SU-DHL-6 (cell line): ENCODE measurements around the gene ZNF367.

ENCODE experiments used
- H2AFZ ChIP-seq: fragments of 200-600 bp; sonication (generic); 2 replicates; pipeline ENCODE4 v1.6.1; 2014; ENCODE audit warnings: low read depth, mild to moderate bottlenecking, moderate library complexity, mixed read lengths, antibody characterized with exemption, low read length; ENCODE audit not compliant: severe bottlenecking
- H3F3A ChIP-seq: fragments of 200-600 bp; shearing (Covaris generic); 2 replicates; pipeline ENCODE4 v1.6.0; 2016; ENCODE audit warnings: antibody characterized with exemption, mild to moderate bottlenecking; ENCODE audit not compliant: insufficient read depth
- H3K27ac ChIP-seq: fragments of 200-600 bp; sonication (generic); 2 replicates; pipeline ENCODE4 v1.5.1; 2016; ENCODE audit warnings: low read depth, mild to moderate bottlenecking, low read length, moderate library complexity, mixed read lengths
- H3K27me3 ChIP-seq: fragments of 200-600 bp; sonication (generic), shearing (Covaris generic); 2 replicates; pipeline ENCODE4 v1.6.0; 2014; ENCODE audit warnings: mild to moderate bottlenecking, low read length
- H3K36me3 ChIP-seq: fragments of 200-600 bp; sonication (generic); 2 replicates; pipeline ENCODE4 v1.6.1; 2014; ENCODE audit warnings: mild to moderate bottlenecking, low read length, mixed read lengths
- H3K4me2 ChIP-seq: fragments of 300-600, 200-600 bp; shearing (Covaris generic), sonication (generic); 2 replicates; pipeline ENCODE4 v1.6.0; 2014; ENCODE audit warnings: low read length, low read depth, mild to moderate bottlenecking; ENCODE audit not compliant: poor library complexity, severe bottlenecking
- H3K4me3 ChIP-seq: fragments of 200-600 bp; sonication (generic); 2 replicates; pipeline ENCODE4 v1.5.1; 2014; ENCODE audit warnings: antibody characterized with exemption, low read length, mild to moderate bottlenecking, mixed read lengths; ENCODE audit not compliant: insufficient read depth, poor library complexity, severe bottlenecking
- H3K79me2 ChIP-seq: fragments of 200-600 bp; sonication (generic); 2 replicates; pipeline ENCODE4 v1.6.1; 2014; ENCODE audit warnings: mild to moderate bottlenecking, low read length, moderate library complexity; ENCODE audit not compliant: insufficient read depth
- H3K9ac ChIP-seq: fragments of 200-600 bp; sonication (generic); 2 replicates; pipeline ENCODE4 v1.7.0; 2014; ENCODE audit warnings: mild to moderate bottlenecking, low read length
- H3K9me2 ChIP-seq: fragments of 200-600 bp; sonication (generic); replicated peaks from 2 replicates; pipeline ENCODE4 v1.6.1; 2014; ENCODE audit warnings: low read length; ENCODE audit not compliant: insufficient read depth
- H3K9me3 ChIP-seq: fragments of 200-600 bp; sonication (generic); 2 replicates; pipeline ENCODE4 v1.6.1; 2014; ENCODE audit warnings: low read length, mixed read lengths; ENCODE audit not compliant: insufficient read depth
- H4K20me1 ChIP-seq: fragments of 200-600 bp; sonication (generic); 2 replicates; pipeline ENCODE4 v1.6.1; 2014; ENCODE audit warnings: low read depth, mild to moderate bottlenecking, antibody characterized with exemption, low read length, moderate library complexity, mixed read lengths
- EZH2phosphoT487 ChIP-seq: fragments of 200-600 bp; sonication (generic), shearing (Covaris generic); conservative IDR thresholded peaks from 2 replicates; pipeline ENCODE4 v1.6.1; 2018; ENCODE audit warnings: mild to moderate bottlenecking, antibody characterized with exemption, low read length, moderate library complexity, mixed read lengths
- TF ChIP-seq, protein P1 (sequence below): fragments of 200-600 bp; sonication (generic); IDR thresholded peaks from one replicate; pipeline ENCODE4 v1.5.1; 2017; ENCODE audit warnings: antibody characterized with exemption, mild to moderate bottlenecking, low read length, moderate library complexity; ENCODE audit not compliant: insufficient read depth, poor library complexity, severe bottlenecking

The ZNF367 gene

DNA sequence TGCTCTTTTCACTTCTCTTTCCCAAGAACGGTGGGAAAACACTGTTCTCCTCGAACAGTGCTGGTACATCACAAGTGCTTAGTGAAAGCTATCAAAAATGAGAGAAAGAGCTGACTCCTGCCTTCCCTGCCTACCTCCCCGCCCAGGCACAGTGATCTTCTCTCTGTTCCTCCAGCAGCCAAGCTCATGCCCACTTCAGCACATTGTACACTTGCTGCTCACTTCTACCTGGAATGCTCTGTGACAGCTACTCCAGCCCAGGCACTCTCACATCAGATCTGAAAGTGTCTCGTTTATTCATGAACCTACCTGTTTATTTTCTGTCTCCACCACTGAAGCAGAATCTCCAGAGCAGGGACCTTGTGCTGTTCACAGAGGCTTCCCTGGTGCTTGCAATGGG is 36.5 kb downstream of the ZNF367 start:
- Histone ChIP-seq H4K20me1 (0 out of 2 replicates have a peak, but pooled peaks cover 6% of the 10 kb centered on the region), H3K27me3 (no peaks in the 10 kb centered on the region), H3K9ac (no peak overlapping the region), H3K9me3 (no peaks in the 10 kb centered on the region), H3K9me2 (no peaks in the 10 kb centered on the region), H2AFZ (no peak overlapping the region), H3F3A (peaks cover 13% of the 10 kb centered on the region; the same call in 1 of the 2 replicates), H3K4me3 (no peak overlapping the region), H3K79me2 (no peaks in the 10 kb centered on the region), H3K27ac (no peak overlapping the region), H3K36me3 (peaks cover 19% of the 10 kb centered on the region; the same call in 1 of the 2 replicates), H3K4me2 (no peak overlapping the region)
- TF ChIP-seq EZH2phosphoT487, result no peak

DNA sequence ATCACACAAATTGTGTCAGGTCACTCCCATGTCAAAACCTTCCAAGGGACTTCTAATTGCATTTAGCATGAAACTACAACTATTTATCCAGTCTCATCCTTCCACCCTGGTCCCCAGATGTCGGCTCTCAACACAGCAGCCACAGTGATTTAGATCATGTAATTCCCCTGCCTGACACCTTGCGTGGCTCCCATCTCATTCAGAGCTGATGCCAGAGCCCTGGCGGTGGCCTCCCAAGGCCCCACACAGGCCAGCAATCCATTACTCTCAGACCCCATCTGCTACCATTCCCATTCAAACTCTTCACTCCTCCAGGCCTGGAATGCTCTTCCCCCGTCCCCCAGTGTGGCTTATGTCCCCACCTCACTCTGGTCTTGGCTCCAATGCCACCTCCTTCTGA is 37.0 kb downstream of the ZNF367 start:
- no peak for TF ChIP-seq EZH2phosphoT487
- TF ChIP-seq, protein P1, sequence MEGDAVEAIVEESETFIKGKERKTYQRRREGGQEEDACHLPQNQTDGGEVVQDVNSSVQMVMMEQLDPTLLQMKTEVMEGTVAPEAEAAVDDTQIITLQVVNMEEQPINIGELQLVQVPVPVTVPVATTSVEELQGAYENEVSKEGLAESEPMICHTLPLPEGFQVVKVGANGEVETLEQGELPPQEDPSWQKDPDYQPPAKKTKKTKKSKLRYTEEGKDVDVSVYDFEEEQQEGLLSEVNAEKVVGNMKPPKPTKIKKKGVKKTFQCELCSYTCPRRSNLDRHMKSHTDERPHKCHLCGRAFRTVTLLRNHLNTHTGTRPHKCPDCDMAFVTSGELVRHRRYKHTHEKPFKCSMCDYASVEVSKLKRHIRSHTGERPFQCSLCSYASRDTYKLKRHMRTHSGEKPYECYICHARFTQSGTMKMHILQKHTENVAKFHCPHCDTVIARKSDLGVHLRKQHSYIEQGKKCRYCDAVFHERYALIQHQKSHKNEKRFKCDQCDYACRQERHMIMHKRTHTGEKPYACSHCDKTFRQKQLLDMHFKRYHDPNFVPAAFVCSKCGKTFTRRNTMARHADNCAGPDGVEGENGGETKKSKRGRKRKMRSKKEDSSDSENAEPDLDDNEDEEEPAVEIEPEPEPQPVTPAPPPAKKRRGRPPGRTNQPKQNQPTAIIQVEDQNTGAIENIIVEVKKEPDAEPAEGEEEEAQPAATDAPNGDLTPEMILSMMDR, result no peak

DNA sequence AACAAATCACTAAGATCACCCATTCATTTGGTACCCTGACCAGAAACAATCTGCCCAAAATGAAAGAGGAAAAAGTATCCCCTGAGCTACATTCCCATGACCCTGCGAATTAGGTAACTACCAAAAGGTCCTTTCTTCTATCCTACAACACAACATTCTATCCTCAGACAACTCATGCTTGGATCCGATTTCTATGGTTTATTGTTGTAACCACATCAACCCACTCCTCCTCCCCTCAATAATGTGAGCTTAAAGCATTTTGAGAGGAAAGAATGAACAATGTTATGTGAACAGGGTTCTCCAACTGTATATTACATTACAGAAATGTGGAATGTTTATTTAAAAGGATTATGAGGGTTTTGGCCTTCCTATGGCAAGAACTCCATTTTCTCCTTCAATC is 38.7 kb downstream of the ZNF367 start:
- no peaks in the 10 kb centered on the region; the same call in 1 of the 2 replicates for H3K36me3 ChIP-seq
- no peak for TF ChIP-seq EZH2phosphoT487
- TF ChIP-seq, protein P1, result no peak
- H3K9ac ChIP-seq, result no peak overlapping the region
- no peaks in the 10 kb centered on the region for H3K9me2 ChIP-seq
- H3K4me3 ChIP-seq, result no peak overlapping the region
- no peak overlapping the region for H3K4me2 ChIP-seq
- no peak overlapping the region for H3K27ac ChIP-seq
- no peak overlapping the region for H2AFZ ChIP-seq
- no peaks in the 10 kb centered on the region for H3F3A ChIP-seq
- no peaks in the 10 kb centered on the region for H3K9me3 ChIP-seq
- H3K27me3 ChIP-seq, result no peaks in the 10 kb centered on the region
- no peaks in the 10 kb centered on the region for H4K20me1 ChIP-seq
- H3K79me2 ChIP-seq, result no peaks in the 10 kb centered on the region

More for the DNA sequence above, 37.0 kb downstream of the ZNF367 start:
- H3F3A ChIP-seq, result peaks cover 7% of the 10 kb centered on the region; the same call in 1 of the 2 replicates
- H3K27me3 ChIP-seq, result no peaks in the 10 kb centered on the region
- H3K4me3 ChIP-seq, result no peak overlapping the region
- no peak overlapping the region for H3K27ac ChIP-seq
- no peaks in the 10 kb centered on the region for H3K79me2 ChIP-seq
- H3K9ac ChIP-seq, result no peak overlapping the region
- no peaks in the 10 kb centered on the region for H3K9me3 ChIP-seq
- H2AFZ ChIP-seq, result no peak overlapping the region
- peaks cover 13% of the 10 kb centered on the region; the same call in 1 of the 2 replicates for H3K36me3 ChIP-seq
- H3K4me2 ChIP-seq, result no peak overlapping the region
- 0 out of 2 replicates have a peak, but pooled peaks cover 6% of the 10 kb centered on the region for H4K20me1 ChIP-seq
- H3K9me2 ChIP-seq, result no peaks in the 10 kb centered on the region

DNA sequence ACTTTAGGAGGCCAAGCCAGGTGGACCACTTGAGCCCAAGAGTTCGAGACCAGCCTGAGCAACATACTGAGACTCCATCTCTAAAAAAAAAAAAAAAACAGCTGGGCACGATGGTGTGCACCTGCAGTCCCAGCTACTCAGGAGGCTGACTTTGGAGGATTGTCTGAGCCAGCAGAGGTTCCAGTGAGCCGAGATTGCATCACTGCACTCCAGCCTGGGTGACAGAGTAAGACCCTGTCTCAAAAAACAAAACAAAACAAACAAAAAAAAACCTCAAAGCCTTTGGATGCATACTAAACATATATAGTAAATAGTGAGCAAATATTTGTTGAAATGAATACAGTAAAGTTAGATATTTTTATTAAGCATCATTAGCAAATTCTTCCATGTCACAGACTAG is 40.0 kb downstream of the ZNF367 start:
- TF ChIP-seq, protein P1, result no peak
- no peak for TF ChIP-seq EZH2phosphoT487
- no peak overlapping the region for H2AFZ ChIP-seq
- no peaks in the 10 kb centered on the region for H3K9me3 ChIP-seq
- no peak overlapping the region for H3K27ac ChIP-seq
- H3K79me2 ChIP-seq, result no peaks in the 10 kb centered on the region
- no peaks in the 10 kb centered on the region for H3F3A ChIP-seq
- no peaks in the 10 kb centered on the region for H3K9me2 ChIP-seq
- no peak overlapping the region for H3K4me3 ChIP-seq
- no peak overlapping the region for H3K9ac ChIP-seq
- no peaks in the 10 kb centered on the region for H3K27me3 ChIP-seq
- H3K4me2 ChIP-seq, result no peak overlapping the region
- no peaks in the 10 kb centered on the region for H4K20me1 ChIP-seq
- H3K36me3 ChIP-seq, result no peaks in the 10 kb centered on the region
